Activated naive CD8-positive, alpha-beta T cell treated with anti-CD3 and anti-CD28 coated beads, Interleukin-2, amount 50 U/mL, for 24 hours (primary cell): ENCODE measurements around the gene ATP8B2.
"Not testable (repeated sequence)": the region's sequence is repeated elsewhere in the genome, so short reads cannot be mapped to it uniquely, and the experiment has no call there.

Experiments
- ATAC-seq: fragments of 150-1000 bp; cut with Tn5 transposase; one replicate; pipeline ENCODE4 v1.10.0; 2021
- DNase-seq: peaks from one replicate; pipeline ENCODE4 v3.0.0; 2021
- H3K27ac Mint-ChIP-seq: one replicate; pipeline ENCODE4 v1.8.0; 2021; ENCODE audit warnings: mild to moderate bottlenecking, mixed read lengths
- H3K27me3 Mint-ChIP-seq: one replicate; pipeline ENCODE4 v1.8.0; 2021; ENCODE audit warnings: mixed read lengths
- H3K36me3 Mint-ChIP-seq: one replicate; pipeline ENCODE4 v1.8.0; 2021; ENCODE audit warnings: low read depth, mixed read lengths
- H3K4me1 Mint-ChIP-seq: one replicate; pipeline ENCODE4 v1.8.0; 2021; ENCODE audit warnings: mixed read lengths
- H3K4me3 Mint-ChIP-seq: one replicate; pipeline ENCODE4 v1.8.0; 2021; ENCODE audit warnings: mild to moderate bottlenecking, moderate library complexity, mixed read lengths
- H3K9me3 Mint-ChIP-seq: one replicate; pipeline ENCODE4 v1.8.0; 2021; ENCODE audit warnings: mixed read lengths

Gene ATP8B2

GRCh38 chr1:154329551-154330131, 4.3 kb downstream of the ATP8B2 start:
- H3K9me3 Mint-ChIP-seq = no peaks in the 10 kb centered on the region
- DNase-seq (peak; percentile 33), ATAC-seq (peak; percentile 5)
- H3K4me1 Mint-ChIP-seq = peaks cover 49% of the 10 kb centered on the region
- peak overlapping the region; percentile 70 for H3K27ac Mint-ChIP-seq
- peaks cover 24% of the 10 kb centered on the region for H3K36me3 Mint-ChIP-seq
- no peaks in the 10 kb centered on the region for H3K27me3 Mint-ChIP-seq
- peak overlapping the region; percentile 76 for H3K4me3 Mint-ChIP-seq

- Mint-ChIP-seq H3K27me3 (no peaks in the 10 kb centered on the region), H3K9me3 (no peaks in the 10 kb centered on the region), H3K4me1 (peaks cover 56% of the 10 kb centered on the region), H3K4me3 (peak overlapping the region; percentile 20), H3K27ac (peak overlapping the region; percentile 78), H3K36me3 (peaks cover 28% of the 10 kb centered on the region)
- ATAC-seq (no peak), DNase-seq (no peak)
Observed at GRCh38 chr1:154330669-154331068, 5.3 kb downstream of the ATP8B2 start.

- ATAC-seq (no peak), DNase-seq (no peak)
- Mint-ChIP-seq H3K27ac (peak overlapping the region; percentile 85), H3K4me3 (no peak overlapping the region), H3K27me3 (no peaks in the 10 kb centered on the region), H3K9me3 (no peaks in the 10 kb centered on the region), H3K4me1 (peaks cover 53% of the 10 kb centered on the region), H3K36me3 (peaks cover 44% of the 10 kb centered on the region)
Observed at GRCh38 chr1:154334079-154335024, 9.0 kb downstream of the ATP8B2 start.

- peak overlapping the region; percentile 85 for H3K27ac Mint-ChIP-seq
- H3K27me3 Mint-ChIP-seq = no peaks in the 10 kb centered on the region
- H3K9me3 Mint-ChIP-seq = no peaks in the 10 kb centered on the region
- no peak overlapping the region for H3K4me3 Mint-ChIP-seq
- peak; percentile 94 for DNase-seq
- peaks cover 45% of the 10 kb centered on the region for H3K36me3 Mint-ChIP-seq
- ATAC-seq = peak; percentile 95
- peaks cover 49% of the 10 kb centered on the region for H3K4me1 Mint-ChIP-seq
Observed at GRCh38 chr1:154335025-154335714, 9.8 kb downstream of the ATP8B2 start.

- H3K36me3 Mint-ChIP-seq = peaks cover 48% of the 10 kb centered on the region
- H3K9me3 Mint-ChIP-seq = no peaks in the 10 kb centered on the region
- no peak for ATAC-seq
- H3K27ac Mint-ChIP-seq = peak overlapping the region; percentile 81
- H3K4me1 Mint-ChIP-seq = peaks cover 54% of the 10 kb centered on the region
- no peak overlapping the region for H3K4me3 Mint-ChIP-seq
- no peak for DNase-seq
- H3K27me3 Mint-ChIP-seq = no peaks in the 10 kb centered on the region
Observed at GRCh38 chr1:154337253-154337894, 12.0 kb downstream of the ATP8B2 start.

GRCh38 chr1:154338875-154339274, 13.6 kb downstream of the ATP8B2 start:
- DNase-seq (no peak), ATAC-seq (no peak)
- H3K36me3 Mint-ChIP-seq = peaks cover 55% of the 10 kb centered on the region
- H3K4me1 Mint-ChIP-seq = peaks cover 69% of the 10 kb centered on the region
- H3K27me3 Mint-ChIP-seq = no peaks in the 10 kb centered on the region
- no peak overlapping the region for H3K4me3 Mint-ChIP-seq
- no peak overlapping the region for H3K27ac Mint-ChIP-seq
- no peaks in the 10 kb centered on the region for H3K9me3 Mint-ChIP-seq

DNA sequence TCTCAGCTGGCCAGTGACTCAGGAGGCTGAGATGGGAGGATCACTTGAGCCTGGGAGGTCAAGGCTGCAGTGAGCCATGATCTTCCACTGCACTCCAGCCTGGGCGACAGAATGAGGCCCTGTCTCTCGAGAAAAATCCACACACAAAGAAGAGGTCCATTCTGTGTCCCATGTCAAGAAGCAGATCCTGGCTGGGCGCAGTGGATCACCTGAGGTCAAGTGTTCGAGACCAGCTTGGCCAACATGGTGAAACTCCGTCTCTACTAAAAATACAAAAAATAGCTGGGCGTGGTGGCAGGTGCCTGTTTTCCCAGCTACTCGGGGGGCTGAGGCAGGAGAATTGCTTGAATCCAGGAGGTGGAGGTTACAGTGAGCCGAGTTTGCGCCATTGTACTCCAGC, 16.0 kb downstream of the ATP8B2 start:
- H3K4me3 Mint-ChIP-seq, H3K27me3 Mint-ChIP-seq, DNase-seq, H3K9me3 Mint-ChIP-seq, ATAC-seq, H3K27ac Mint-ChIP-seq: not testable (repeated sequence)
- Mint-ChIP-seq H3K4me1 (peaks cover 78% of the 10 kb centered on the region), H3K36me3 (peaks cover 62% of the 10 kb centered on the region)

GRCh38 chr1:154342132-154342531, 16.8 kb downstream of the ATP8B2 start:
- Mint-ChIP-seq H3K27ac (peak overlapping the region; percentile 86), H3K4me1 (peaks cover 83% of the 10 kb centered on the region), H3K4me3 (peak overlapping the region; percentile 30), H3K27me3 (no peaks in the 10 kb centered on the region), H3K9me3 (no peaks in the 10 kb centered on the region), H3K36me3 (peaks cover 65% of the 10 kb centered on the region)
- DNase-seq = no peak
- ATAC-seq = no peak

DNA sequence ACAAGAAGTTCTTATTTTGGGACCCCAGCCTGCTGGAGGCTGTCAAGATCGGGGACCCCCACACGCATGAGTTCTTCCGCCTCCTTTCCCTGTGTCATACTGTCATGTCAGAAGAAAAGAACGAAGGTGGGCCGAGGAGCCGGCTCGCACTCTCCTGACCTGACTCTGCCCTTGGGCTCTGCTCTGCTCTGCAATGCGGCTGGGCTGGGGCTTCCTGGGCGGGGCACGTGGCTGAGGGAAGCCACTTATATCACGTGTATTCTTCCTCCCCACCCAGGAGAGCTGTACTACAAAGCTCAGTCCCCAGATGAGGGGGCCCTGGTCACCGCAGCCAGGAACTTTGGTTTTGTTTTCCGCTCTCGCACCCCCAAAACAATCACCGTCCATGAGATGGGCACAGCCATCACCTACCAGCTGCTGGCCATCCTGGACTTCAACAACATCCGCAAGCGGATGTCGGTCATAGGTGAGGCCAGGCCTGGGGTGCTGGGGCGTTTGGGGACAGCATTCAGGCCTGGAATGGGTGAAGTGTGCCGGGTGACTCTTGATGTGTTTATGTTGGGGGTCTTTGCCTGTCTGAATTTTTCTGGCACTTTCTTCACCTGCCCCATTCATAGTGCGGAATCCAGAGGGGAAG, 17.6 kb downstream of the ATP8B2 start:
- no peaks in the 10 kb centered on the region for H3K9me3 Mint-ChIP-seq
- DNase-seq (peak; percentile 71), ATAC-seq (peak; percentile 92)
- peak overlapping the region; percentile 86 for H3K27ac Mint-ChIP-seq
- H3K36me3 Mint-ChIP-seq = peaks cover 62% of the 10 kb centered on the region
- H3K27me3 Mint-ChIP-seq = no peaks in the 10 kb centered on the region
- H3K4me3 Mint-ChIP-seq = peak overlapping the region; percentile 63
- peaks cover 82% of the 10 kb centered on the region for H3K4me1 Mint-ChIP-seq

GRCh38 chr1:154344977-154345837, 19.9 kb downstream of the ATP8B2 start:
- H3K9me3 Mint-ChIP-seq = no peaks in the 10 kb centered on the region
- DNase-seq (peak; percentile 76), ATAC-seq (no peak)
- peaks cover 73% of the 10 kb centered on the region for H3K4me1 Mint-ChIP-seq
- H3K4me3 Mint-ChIP-seq = no peak overlapping the region
- peaks cover 62% of the 10 kb centered on the region for H3K36me3 Mint-ChIP-seq
- H3K27ac Mint-ChIP-seq = peak overlapping the region; percentile 64
- no peaks in the 10 kb centered on the region for H3K27me3 Mint-ChIP-seq

GRCh38 chr1:154346276-154346917, 21.1 kb downstream of the ATP8B2 start:
- Mint-ChIP-seq H3K27ac (peak overlapping the region; percentile 29), H3K4me1 (peaks cover 68% of the 10 kb centered on the region), H3K9me3 (no peaks in the 10 kb centered on the region), H3K36me3 (peaks cover 55% of the 10 kb centered on the region), H3K4me3 (no peak overlapping the region), H3K27me3 (no peaks in the 10 kb centered on the region)
- DNase-seq = no peak
- ATAC-seq = no peak

DNA sequence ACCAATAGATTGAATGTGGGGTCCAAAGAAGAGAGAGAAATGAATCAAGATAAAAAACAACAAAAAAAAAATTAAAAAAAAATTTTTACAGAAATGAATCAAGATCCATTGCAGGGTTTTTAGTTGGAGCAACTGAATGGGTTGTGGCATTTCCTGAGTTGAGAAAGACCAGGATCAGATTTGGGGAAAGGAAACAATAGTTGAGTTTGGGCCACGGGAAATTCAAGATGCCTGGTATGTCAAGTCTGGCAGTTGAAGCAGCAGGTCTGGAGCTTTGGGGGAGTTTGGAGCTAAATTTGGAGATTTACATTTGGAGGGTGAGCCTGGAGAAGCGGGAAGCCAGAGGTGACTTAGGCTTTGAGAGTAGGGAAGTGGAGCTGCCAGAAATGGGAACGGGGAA, 22.6 kb downstream of the ATP8B2 start:
- Mint-ChIP-seq H3K4me3 (no peak overlapping the region), H3K36me3 (peaks cover 47% of the 10 kb centered on the region), H3K4me1 (peaks cover 63% of the 10 kb centered on the region), H3K27me3 (peaks cover 3% of the 10 kb centered on the region), H3K9me3 (no peaks in the 10 kb centered on the region), H3K27ac (peak overlapping the region; percentile 71)
- ATAC-seq (no peak), DNase-seq (no peak)
